ENCODE measurements around the gene UTF1.
A peak's percentile ranks its signal among the peaks of the same experiment; 100 is the strongest.

Gene UTF1

DNA sequence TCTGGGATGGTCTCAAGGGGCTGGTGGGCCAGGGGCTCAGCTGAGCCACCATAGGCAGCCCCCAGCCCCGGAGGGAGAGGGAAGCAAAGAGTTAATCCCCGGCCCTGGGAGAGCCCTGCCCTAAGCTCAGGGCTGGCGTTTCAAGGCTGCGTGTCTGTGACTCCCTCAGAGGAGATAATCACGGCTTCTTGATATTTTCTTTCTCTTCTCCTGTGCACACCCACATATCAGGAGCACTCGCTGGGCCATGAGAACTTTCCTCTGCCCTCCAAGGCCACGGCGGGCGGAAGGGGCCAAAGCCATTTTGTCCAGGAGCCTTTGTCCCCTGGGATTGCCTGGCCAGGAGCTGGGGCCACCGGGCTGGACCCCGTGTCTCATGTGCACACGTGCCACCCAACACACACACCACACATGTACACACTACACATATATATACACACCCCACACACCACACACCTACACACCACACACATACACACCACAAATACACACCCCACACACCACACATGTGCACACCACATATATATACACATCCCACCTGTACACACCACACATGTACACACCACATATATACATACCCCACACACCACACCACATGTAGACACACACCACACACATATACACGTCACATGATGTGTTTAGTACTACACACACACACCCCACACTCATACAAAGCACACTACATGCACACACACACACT is 24.6 kb downstream of the UTF1 start:
- Histone ChIP-seq H3K9me3 (no peaks in the 10 kb centered on the region), H3K36me3 (no peaks in the 10 kb centered on the region), H3K27me3 (peaks cover 56% of the 10 kb centered on the region), H3K4me1 (ENCODE audit: control insufficient read depth in 1 of 2, insufficient read depth in 1 of 2, low read depth in 1 of 2, low read length in 1 of 2) (peaks cover 28 to 34% of the 10 kb centered on the region in 2 experiments), H3K4me3 (ENCODE audit: low read depth in 1 of 2, low read length in 1 of 2) (no peak overlapping the region), H3K27ac (no peak overlapping the region)
- TF ChIP-seq CTCF (IDR thresholded peaks at IDR 0.05), result no peak

DNA sequence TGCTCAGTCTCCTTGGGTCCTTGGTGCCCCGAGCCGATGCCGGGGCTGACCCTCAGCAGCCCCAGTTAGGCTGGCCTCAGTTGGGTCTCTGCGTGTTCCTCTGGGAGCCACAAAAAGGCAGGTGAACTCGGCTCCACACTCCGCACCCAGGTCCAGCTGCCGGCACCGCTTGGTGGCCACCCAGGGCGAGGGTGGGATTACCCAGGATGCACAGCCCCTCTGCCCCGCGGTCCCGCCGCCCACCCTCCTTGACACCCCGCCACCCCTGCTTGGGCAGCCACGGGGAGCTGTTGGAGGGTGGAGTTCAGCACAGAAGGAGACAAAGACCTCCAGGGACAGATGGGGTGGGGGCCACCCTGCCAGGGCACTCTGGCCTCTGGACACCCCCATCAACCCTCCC is 25.3 kb downstream of the UTF1 start:
- TF ChIP-seq CTCF (IDR thresholded peaks at IDR 0.05), result no peak
- no peaks in the 10 kb centered on the region for H3K9me3 ChIP-seq
- peaks cover 35 to 41% of the 10 kb centered on the region in 2 experiments for H3K4me1 ChIP-seq (ENCODE audit: control insufficient read depth in 1 of 2, insufficient read depth in 1 of 2, low read depth in 1 of 2, low read length in 1 of 2)
- no peak overlapping the region for H3K27ac ChIP-seq
- peaks cover 49% of the 10 kb centered on the region for H3K27me3 ChIP-seq
- H3K36me3 ChIP-seq, result no peaks in the 10 kb centered on the region
- H3K4me3 ChIP-seq (ENCODE audit: low read depth in 1 of 2, low read length in 1 of 2), result no peak overlapping the region

DNA sequence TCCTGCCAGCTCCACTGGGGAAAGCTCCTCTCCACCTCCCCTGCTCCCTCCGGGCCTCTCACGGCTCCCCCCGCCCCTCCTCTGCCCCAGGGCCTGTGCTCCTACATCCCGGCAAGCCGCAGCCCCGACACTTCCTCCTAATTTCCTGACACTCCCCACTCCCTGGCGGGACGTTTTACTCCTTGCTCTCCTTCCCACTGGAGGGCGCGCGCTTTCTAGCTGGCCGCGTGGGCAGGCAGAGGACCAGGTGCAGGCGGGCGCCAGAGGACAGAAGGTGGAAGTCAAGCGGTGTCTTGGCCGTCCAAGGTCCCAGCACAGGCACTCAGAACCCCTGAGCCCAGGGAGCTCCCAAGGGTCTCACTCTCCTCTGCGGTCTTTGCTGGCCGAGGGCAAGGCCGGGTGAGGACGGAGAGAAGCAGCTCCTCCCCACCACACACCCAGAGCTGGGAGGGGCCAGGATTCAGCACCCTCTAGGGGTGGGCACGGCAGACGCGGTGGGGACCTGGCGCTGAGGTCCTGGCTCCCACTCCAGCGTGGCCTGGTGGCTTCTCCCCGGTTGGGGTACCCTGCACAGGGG is 27.6 kb downstream of the UTF1 start:
- H3K9me3 ChIP-seq, result no peaks in the 10 kb centered on the region
- H3K4me1 ChIP-seq (ENCODE audit: control insufficient read depth in 1 of 2, insufficient read depth in 1 of 2, low read depth in 1 of 2, low read length in 1 of 2), result peaks cover 55 to 58% of the 10 kb centered on the region in 2 experiments
- peak overlapping the region; percentile 94 for H3K27ac ChIP-seq
- H3K4me3 ChIP-seq (ENCODE audit: low read depth in 1 of 2, low read length in 1 of 2), result peak overlapping the region; percentile 33 to 58
- peaks cover 6% of the 10 kb centered on the region for H3K36me3 ChIP-seq
- peaks cover 40% of the 10 kb centered on the region for H3K27me3 ChIP-seq
- TF ChIP-seq CTCF (IDR thresholded peaks at IDR 0.05), result peak; percentile 69

- Histone ChIP-seq H3K36me3 (peaks cover 13% of the 10 kb centered on the region), H3K4me1 (ENCODE audit: control insufficient read depth in 1 of 2, insufficient read depth in 1 of 2, low read depth in 1 of 2, low read length in 1 of 2) (peaks cover 61% of the 10 kb centered on the region in 2 experiments), H3K4me3 (ENCODE audit: low read depth in 1 of 2, low read length in 1 of 2) (peak overlapping the region; percentile 53 to 58), H3K27me3 (peaks cover 40% of the 10 kb centered on the region), H3K27ac (peak overlapping the region; percentile 94), H3K9me3 (no peaks in the 10 kb centered on the region)
- TF ChIP-seq CTCF (IDR thresholded peaks at IDR 0.05), result no peak
These were observed 28.2 kb downstream of the UTF1 start for GRCh38 chr10:133258066-133258817.

GRCh38 chr10:133258818-133259601 is 29.0 kb downstream of the UTF1 start:
- Histone ChIP-seq H3K27ac (peak overlapping the region; percentile 94), H3K36me3 (peaks cover 20% of the 10 kb centered on the region)

More at GRCh38 chr10:133258818-133259601, 29.0 kb downstream of the UTF1 start:
- Histone ChIP-seq H3K4me1 (ENCODE audit: control insufficient read depth in 1 of 2, insufficient read depth in 1 of 2, low read depth in 1 of 2, low read length in 1 of 2) (peaks cover 65 to 68% of the 10 kb centered on the region in 2 experiments), H3K4me3 (ENCODE audit: low read depth in 1 of 2, low read length in 1 of 2) (peak overlapping the region; percentile 53 to 58), H3K9me3 (no peaks in the 10 kb centered on the region), H3K27me3 (peaks cover 36% of the 10 kb centered on the region)
- TF ChIP-seq CTCF (IDR thresholded peaks at IDR 0.05), result peak; percentile 46

Measured in neutrophil (primary cell).